ENCODE results near the gene ZC3HAV1. TPM values are rescaled to one million over a fixed set of nuclear protein-coding genes. Genes with fewer than 3 reads are reported as not detected.

The ZC3HAV1 gene
- total and polyA plus RNA-seq, 2 experiments from 2014 or later: 24.8 to 56.8 TPM

DNA sequence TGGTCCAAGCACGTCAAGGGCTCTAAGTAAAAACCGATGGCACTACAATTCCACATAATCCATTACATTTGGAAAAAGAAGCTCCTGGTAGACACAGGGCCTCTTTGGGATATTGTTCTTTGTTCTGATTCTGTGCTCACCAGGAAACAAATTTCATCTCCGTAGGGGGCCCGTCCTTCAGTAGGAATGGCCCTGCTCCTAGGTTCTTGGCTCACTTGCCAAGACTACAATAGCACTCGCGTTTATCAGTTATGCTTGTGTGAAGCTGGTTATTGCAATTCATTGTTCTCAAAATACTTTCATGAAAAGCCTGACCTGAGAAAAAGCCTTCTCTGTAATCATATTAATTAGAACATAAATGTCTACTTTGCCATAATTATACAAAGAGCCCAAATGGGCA is 63.4 kb downstream of the ZC3HAV1 start (continued):
- TF ChIP-seq, protein P1, sequence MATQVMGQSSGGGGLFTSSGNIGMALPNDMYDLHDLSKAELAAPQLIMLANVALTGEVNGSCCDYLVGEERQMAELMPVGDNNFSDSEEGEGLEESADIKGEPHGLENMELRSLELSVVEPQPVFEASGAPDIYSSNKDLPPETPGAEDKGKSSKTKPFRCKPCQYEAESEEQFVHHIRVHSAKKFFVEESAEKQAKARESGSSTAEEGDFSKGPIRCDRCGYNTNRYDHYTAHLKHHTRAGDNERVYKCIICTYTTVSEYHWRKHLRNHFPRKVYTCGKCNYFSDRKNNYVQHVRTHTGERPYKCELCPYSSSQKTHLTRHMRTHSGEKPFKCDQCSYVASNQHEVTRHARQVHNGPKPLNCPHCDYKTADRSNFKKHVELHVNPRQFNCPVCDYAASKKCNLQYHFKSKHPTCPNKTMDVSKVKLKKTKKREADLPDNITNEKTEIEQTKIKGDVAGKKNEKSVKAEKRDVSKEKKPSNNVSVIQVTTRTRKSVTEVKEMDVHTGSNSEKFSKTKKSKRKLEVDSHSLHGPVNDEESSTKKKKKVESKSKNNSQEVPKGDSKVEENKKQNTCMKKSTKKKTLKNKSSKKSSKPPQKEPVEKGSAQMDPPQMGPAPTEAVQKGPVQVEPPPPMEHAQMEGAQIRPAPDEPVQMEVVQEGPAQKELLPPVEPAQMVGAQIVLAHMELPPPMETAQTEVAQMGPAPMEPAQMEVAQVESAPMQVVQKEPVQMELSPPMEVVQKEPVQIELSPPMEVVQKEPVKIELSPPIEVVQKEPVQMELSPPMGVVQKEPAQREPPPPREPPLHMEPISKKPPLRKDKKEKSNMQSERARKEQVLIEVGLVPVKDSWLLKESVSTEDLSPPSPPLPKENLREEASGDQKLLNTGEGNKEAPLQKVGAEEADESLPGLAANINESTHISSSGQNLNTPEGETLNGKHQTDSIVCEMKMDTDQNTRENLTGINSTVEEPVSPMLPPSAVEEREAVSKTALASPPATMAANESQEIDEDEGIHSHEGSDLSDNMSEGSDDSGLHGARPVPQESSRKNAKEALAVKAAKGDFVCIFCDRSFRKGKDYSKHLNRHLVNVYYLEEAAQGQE (IDR thresholded peaks at IDR 0.05; ENCODE audit: unreplicated experiment): no peak
- TF ChIP-seq, protein P2, sequence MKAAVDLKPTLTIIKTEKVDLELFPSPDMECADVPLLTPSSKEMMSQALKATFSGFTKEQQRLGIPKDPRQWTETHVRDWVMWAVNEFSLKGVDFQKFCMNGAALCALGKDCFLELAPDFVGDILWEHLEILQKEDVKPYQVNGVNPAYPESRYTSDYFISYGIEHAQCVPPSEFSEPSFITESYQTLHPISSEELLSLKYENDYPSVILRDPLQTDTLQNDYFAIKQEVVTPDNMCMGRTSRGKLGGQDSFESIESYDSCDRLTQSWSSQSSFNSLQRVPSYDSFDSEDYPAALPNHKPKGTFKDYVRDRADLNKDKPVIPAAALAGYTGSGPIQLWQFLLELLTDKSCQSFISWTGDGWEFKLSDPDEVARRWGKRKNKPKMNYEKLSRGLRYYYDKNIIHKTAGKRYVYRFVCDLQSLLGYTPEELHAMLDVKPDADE (IDR thresholded peaks at IDR 0.05): no peak
- TF ChIP-seq EZH2 (IDR thresholded peaks at IDR 0.05; ENCODE audit: low read depth, unreplicated experiment) (no peak), ZNF114 (CRISPR knock-in tag; IDR thresholded peaks at IDR 0.05) (no peak)

DNA sequence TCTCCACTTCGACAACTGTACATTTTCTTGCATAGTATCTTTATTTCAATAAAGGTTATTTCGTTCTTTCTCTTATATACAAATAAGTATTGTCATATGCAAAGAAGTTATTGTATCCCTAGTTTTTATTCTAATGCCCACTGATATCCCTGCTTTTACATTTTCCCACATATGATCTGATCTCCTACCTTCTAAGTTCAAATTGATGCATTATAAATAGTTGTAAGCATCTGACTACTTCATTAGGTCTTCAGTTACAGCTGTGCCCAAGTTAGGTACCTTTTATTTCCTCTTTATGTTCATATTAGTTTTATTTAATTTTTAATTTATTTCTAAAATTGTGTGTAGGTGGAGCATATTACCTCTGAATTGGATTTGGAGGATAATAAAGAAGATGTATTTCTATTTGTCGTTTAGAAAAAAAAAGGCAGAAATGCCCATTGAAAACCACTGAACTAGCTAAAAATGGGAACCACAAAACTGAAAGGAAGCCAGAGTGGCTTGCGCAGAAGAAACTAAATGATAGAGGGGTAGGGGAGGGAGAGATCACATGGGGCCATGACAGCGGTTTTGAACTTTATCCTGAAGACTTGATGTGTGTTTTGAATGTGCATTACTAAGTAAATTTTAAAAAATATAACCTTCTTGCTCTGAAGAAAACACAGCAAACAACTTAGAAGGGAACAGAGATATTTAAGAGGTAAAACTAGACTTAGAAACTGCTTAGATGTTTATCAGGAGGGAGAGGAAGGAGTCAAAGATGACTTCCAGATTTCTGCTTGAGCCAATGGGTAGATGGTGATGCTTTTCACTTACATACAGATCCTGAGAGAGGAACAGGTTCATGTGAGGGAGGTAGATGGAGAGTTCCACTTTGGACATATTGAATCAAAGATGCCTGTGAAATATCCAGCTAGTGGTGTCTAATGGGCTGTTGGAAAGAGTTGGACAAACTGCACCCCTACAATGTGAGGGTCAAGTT is 64.4 kb downstream of the ZC3HAV1 start:
- no peak for DNase-seq (ENCODE audit: low spot score)
- Histone ChIP-seq H3K9me2 (ENCODE audit: insufficient read depth) (no peaks in the 10 kb centered on the region), H2AFZ (no peak overlapping the region), H3K79me2 (replicated peaks; ENCODE audit: insufficient read depth) (no peaks in the 10 kb centered on the region), H3F3A (replicated peaks; ENCODE audit: low read depth) (peaks cover 6% of the 10 kb centered on the region; the same call in 1 of the 2 replicates), H3K4me3 (no peak overlapping the region), H3K27ac (ENCODE audit: low read depth) (no peak overlapping the region), H3K36me3 (ENCODE audit: insufficient read depth) (peaks cover 9% of the 10 kb centered on the region), H3K4me1 (ENCODE audit: insufficient read depth) (no peaks in the 10 kb centered on the region; the same call in 1 of the 2 replicates), H3K4me2 (no peak overlapping the region), H3K27me3 (ENCODE audit: insufficient read depth) (no peaks in the 10 kb centered on the region), H4K20me1 (replicated peaks; ENCODE audit: insufficient read depth) (no peaks in the 10 kb centered on the region)
- H3K4me1 Mint-ChIP-seq: peaks cover 12% of the 10 kb centered on the region; the same call in 2 of the 3 replicates
- H3K27me3 Mint-ChIP-seq (ENCODE audit: insufficient read depth, low read depth, poor library complexity): peaks cover 6% of the 10 kb centered on the region
- H3K36me3 Mint-ChIP-seq (ENCODE audit: low read depth): peaks cover 15% of the 10 kb centered on the region; the same call in 2 of the 3 replicates
- no peak for ATAC-seq
- no peaks in the 10 kb centered on the region for H3K9me3 Mint-ChIP-seq
- H3K4me3 Mint-ChIP-seq: no peak overlapping the region
- H3K27ac Mint-ChIP-seq: no peak overlapping the region
- TF ChIP-seq, protein P3, sequence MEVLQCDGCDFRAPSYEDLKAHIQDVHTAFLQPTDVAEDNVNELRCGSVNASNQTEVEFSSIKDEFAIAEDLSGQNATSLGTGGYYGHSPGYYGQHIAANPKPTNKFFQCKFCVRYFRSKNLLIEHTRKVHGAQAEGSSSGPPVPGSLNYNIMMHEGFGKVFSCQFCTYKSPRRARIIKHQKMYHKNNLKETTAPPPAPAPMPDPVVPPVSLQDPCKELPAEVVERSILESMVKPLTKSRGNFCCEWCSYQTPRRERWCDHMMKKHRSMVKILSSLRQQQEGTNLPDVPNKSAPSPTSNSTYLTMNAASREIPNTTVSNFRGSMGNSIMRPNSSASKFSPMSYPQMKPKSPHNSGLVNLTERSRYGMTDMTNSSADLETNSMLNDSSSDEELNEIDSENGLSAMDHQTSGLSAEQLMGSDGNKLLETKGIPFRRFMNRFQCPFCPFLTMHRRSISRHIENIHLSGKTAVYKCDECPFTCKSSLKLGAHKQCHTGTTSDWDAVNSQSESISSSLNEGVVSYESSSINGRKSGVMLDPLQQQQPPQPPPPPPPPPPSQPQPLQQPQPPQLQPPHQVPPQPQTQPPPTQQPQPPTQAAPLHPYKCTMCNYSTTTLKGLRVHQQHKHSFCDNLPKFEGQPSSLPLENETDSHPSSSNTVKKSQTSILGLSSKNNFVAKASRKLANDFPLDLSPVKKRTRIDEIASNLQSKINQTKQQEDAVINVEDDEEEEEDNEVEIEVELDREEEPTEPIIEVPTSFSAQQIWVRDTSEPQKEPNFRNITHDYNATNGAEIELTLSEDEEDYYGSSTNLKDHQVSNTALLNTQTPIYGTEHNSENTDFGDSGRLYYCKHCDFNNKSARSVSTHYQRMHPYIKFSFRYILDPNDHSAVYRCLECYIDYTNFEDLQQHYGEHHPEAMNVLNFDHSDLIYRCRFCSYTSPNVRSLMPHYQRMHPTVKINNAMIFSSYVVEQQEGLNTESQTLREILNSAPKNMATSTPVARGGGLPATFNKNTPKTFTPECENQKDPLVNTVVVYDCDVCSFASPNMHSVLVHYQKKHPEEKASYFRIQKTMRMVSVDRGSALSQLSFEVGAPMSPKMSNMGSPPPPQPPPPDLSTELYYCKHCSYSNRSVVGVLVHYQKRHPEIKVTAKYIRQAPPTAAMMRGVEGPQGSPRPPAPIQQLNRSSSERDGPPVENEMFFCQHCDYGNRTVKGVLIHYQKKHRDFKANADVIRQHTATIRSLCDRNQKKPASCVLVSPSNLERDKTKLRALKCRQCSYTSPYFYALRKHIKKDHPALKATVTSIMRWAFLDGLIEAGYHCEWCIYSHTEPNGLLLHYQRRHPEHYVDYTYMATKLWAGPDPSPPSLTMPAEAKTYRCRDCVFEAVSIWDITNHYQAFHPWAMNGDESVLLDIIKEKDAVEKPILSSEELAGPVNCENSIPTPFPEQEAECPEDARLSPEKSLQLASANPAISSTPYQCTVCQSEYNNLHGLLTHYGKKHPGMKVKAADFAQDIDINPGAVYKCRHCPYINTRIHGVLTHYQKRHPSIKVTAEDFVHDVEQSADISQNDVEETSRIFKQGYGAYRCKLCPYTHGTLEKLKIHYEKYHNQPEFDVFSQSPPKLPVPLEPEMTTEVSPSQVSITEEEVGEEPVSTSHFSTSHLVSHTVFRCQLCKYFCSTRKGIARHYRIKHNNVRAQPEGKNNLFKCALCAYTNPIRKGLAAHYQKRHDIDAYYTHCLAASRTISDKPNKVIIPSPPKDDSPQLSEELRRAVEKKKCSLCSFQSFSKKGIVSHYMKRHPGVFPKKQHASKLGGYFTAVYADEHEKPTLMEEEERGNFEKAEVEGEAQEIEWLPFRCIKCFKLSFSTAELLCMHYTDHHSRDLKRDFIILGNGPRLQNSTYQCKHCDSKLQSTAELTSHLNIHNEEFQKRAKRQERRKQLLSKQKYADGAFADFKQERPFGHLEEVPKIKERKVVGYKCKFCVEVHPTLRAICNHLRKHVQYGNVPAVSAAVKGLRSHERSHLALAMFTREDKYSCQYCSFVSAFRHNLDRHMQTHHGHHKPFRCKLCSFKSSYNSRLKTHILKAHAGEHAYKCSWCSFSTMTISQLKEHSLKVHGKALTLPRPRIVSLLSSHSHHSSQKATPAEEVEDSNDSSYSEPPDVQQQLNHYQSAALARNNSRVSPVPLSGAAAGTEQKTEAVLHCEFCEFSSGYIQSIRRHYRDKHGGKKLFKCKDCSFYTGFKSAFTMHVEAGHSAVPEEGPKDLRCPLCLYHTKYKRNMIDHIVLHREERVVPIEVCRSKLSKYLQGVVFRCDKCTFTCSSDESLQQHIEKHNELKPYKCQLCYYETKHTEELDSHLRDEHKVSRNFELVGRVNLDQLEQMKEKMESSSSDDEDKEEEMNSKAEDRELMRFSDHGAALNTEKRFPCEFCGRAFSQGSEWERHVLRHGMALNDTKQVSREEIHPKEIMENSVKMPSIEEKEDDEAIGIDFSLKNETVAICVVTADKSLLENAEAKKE (CRISPR knock-in tag; IDR thresholded peaks at IDR 0.05): no peak
- TF ChIP-seq, protein P1 (IDR thresholded peaks at IDR 0.05; ENCODE audit: unreplicated experiment): no peak
- TF ChIP-seq POLR2AphosphoS5 (IDR thresholded peaks at IDR 0.05; ENCODE audit: low read depth): no peak
- TF ChIP-seq, protein P2 (IDR thresholded peaks at IDR 0.05): no peak
